B cell (primary cell): ENCODE results near the gene CTNNA1. TPM values are rescaled to one million over a fixed set of nuclear protein-coding genes. Genes with fewer than 3 reads are reported as not detected.

Source experiments
- ATAC-seq: fragments of 200-7000 bp; cut with Tn5 transposase; one replicate; pipeline ENCODE4 v1.10.0; 2021; ENCODE audit warnings: low read depth, mild to moderate bottlenecking, moderate number of reproducible peaks, moderate library complexity
- CTCF ChIA-PET: fragments of 350-600 bp; sonication (Branson Sonifier 250); formaldehyde crosslinking; loops from one replicate; lab custom pipeline; 2021; ENCODE audit warnings: antibody characterized with exemption, inconsistent platforms; lab: Charles Lee
- POLR2A ChIA-PET: fragments of 350-600 bp; sonication (Branson Sonifier 250); formaldehyde crosslinking; loops from one replicate; lab custom pipeline; 2021; ENCODE audit warnings: antibody characterized with exemption; lab: Charles Lee
- DNase-seq: peaks from one replicate; pipeline ENCODE4 v3.0.0; 2013
- H2AFZ ChIP-seq: 2 replicates; pipeline ENCODE4 v1.6.1; 2012; ENCODE audit warnings: mild to moderate bottlenecking, low read depth, low read length; ENCODE audit not compliant: insufficient read depth, poor library complexity, severe bottlenecking
- H3K27ac ChIP-seq, 2 donors: 1 replicate in 1 of 2; 2 replicates in 1 of 2; pipeline ENCODE4 v1.5.1; 2012 to 2013; ENCODE audit warnings: low read length in 2 of 2, mild to moderate bottlenecking in 2 of 2, moderate library complexity in 1 of 2
- H3K27me3 ChIP-seq, 4 experiments: fragments of 200-600 bp in 1 of 4; sonication (generic) in 1 of 4; replicated peaks in 1 of 4; 1 replicate in 2 of 4; 2 replicates in 2 of 4; pipeline versions ENCODE4 v1.6.1 to v1.7.0; 2013 to 2016; ENCODE audit warnings: low read length in 3 of 4, mild to moderate bottlenecking in 2 of 4, mixed read lengths in 1 of 4, moderate library complexity in 1 of 4; ENCODE audit not compliant: insufficient read depth in 4 of 4, control insufficient read depth in 3 of 4; ENCODE audit errors: control extremely low read depth in 1 of 4
- H3K36me3 ChIP-seq, 2 experiments: replicated peaks in 1 of 2; 1 replicate in 1 of 2; 2 replicates in 1 of 2; pipeline versions ENCODE4 v1.6.1 to v1.7.1; 2013; ENCODE audit warnings: low read length in 1 of 2; ENCODE audit not compliant: insufficient read depth in 2 of 2, control insufficient read depth in 1 of 2; ENCODE audit errors: control extremely low read depth in 1 of 2, extremely low read depth in 1 of 2
- H3K4me1 ChIP-seq, 2 donors: fragments of 200-600 bp in 1 of 2; sonication (generic) in 1 of 2; 1 replicate in 1 of 2; 2 replicates in 1 of 2; pipeline versions ENCODE4 v1.5.1 to v1.6.1; 2013 to 2017; ENCODE audit warnings: low read length in 2 of 2; ENCODE audit not compliant: control insufficient read depth in 2 of 2, insufficient read depth in 2 of 2
- H3K4me2 ChIP-seq: replicated peaks from 2 replicates; pipeline ENCODE3; 2012; ENCODE audit warnings: mild to moderate bottlenecking, low read depth, low read length; ENCODE audit not compliant: poor library complexity, severe bottlenecking
- H3K4me3 ChIP-seq, 5 experiments: fragments of 200-600 bp in 1 of 5; sonication (generic) in 1 of 5; 1 replicate in 3 of 5; 2 replicates in 2 of 5; pipeline versions ENCODE4 v1.5.1 to v1.7.0; 2011 to 2016; ENCODE audit warnings: low read length in 4 of 5, mild to moderate bottlenecking in 4 of 5, low read depth in 2 of 5, control low read depth in 1 of 5, moderate library complexity in 1 of 5; ENCODE audit not compliant: insufficient read depth in 1 of 5; ENCODE audit errors: control extremely low read depth in 1 of 5, extremely low read depth in 1 of 5
- H3K79me2 ChIP-seq: fragments of 200-600 bp; sonication (generic); one replicate; pipeline ENCODE4 v1.6.0; 2016; ENCODE audit warnings: low read length; ENCODE audit not compliant: control insufficient read depth, insufficient read depth
- H3K9ac ChIP-seq: fragments of 200-600 bp; sonication (generic); 2 replicates; pipeline ENCODE4 v1.6.1; 2017; ENCODE audit warnings: mild to moderate bottlenecking, low read length, moderate library complexity
- H3K9me3 ChIP-seq, 3 donors: one replicate each; pipeline versions ENCODE4 v1.6.1 to v1.7.1; 2013; ENCODE audit warnings: low read length in 2 of 3; ENCODE audit not compliant: control insufficient read depth in 2 of 3, insufficient read depth in 1 of 3; ENCODE audit errors: control extremely low read depth in 1 of 3
- H4K20me1 ChIP-seq: 2 replicates; pipeline ENCODE4 v1.6.0; 2012; ENCODE audit warnings: mild to moderate bottlenecking, low read length; ENCODE audit not compliant: insufficient read depth, control insufficient read depth, poor library complexity, severe bottlenecking
- H3K27ac Mint-ChIP-seq: one replicate; pipeline ENCODE4 v1.8.0; 2021; ENCODE audit warnings: mixed read lengths
- H3K27me3 Mint-ChIP-seq: one replicate; pipeline ENCODE4 v1.8.0; 2021; ENCODE audit warnings: mixed read lengths
- H3K4me1 Mint-ChIP-seq: one replicate; pipeline ENCODE4 v1.8.0; 2021; ENCODE audit warnings: mixed read lengths
- H3K4me3 Mint-ChIP-seq: one replicate; pipeline ENCODE4 v1.8.0; 2021; ENCODE audit warnings: mixed read lengths
- H3K9me3 Mint-ChIP-seq: one replicate; pipeline ENCODE4 v1.8.0; 2022; ENCODE audit warnings: mixed read lengths; ENCODE audit not compliant: insufficient read depth
- EZH2 ChIP-seq: IDR thresholded peaks from 2 replicates; pipeline ENCODE4 v1.6.1; 2012; ENCODE audit warnings: borderline replicate concordance, low read depth, mild to moderate bottlenecking, moderate library complexity, low read length; ENCODE audit not compliant: insufficient read depth, poor library complexity, severe bottlenecking
- WGBS: methylation state at CpG from one replicate; pipeline ENCODE4 v1.1.5; 2013; ENCODE audit warnings: missing lambda C conversion rate; ENCODE audit not compliant: insufficient coverage; 5-methylcytosine and 5-hydroxymethylcytosine counted together
- intact Hi-C: fragments of 100-400 bp; cut with micrococcal nuclease; formaldehyde crosslinking; loops from one replicate; pipeline ENCODE4 v1.10.0; 2022
- polyA plus RNA-seq: library from polyadenylated mRNA; depleted of rRNA; stranded (reverse); fragments of >200 nt; gene quantifications from 2 replicates; pipeline ENCODE4 v1.2.3, GENCODE V29; 2012
- total RNA-seq, 2 donors: library from RNA; stranded (reverse); fragments of 120-200 nt in 1 of 2; gene quantifications; 1 replicate in 1 of 2; 2 replicates in 1 of 2; pipeline versions ENCODE4 v1.2.3 to v1.2.4, GENCODE V29; 2013 to 2022
- TF ChIP-seq, protein P1 (sequence below): fragments of 200-600 bp; IDR thresholded peaks from one replicate; pipeline ENCODE4 v1.8.0; 2022; ENCODE audit warnings: antibody characterized with exemption, mild to moderate bottlenecking

The CTNNA1 gene
- total and polyA plus RNA-seq, 2 donors (not counting 1 experiment from before 2014, with no cell fraction given): 22.7 to 96.0 TPM

DNA sequence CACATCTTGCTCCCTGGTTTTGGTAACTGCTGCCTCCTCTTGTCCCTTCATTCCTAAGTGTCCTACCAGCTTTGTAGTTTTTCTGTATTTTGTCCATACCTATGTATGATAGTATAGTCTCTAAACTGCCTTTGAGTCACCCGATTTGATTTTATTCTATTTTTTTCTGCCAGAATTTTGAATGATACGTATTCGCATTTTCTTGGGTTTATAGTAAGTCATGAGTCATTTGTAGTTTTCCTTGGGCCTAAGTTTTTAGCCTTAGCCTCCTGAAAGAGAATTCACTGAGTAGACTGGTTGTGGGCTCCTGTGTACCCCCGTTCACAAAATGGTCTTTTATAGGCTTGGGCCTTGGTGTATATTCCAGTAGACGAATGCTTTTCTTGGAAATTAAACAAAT lies 62.3 kb downstream of the CTNNA1 start:
- ATAC-seq: no peak
- Histone ChIP-seq H3K79me2 (peaks cover 15% of the 10 kb centered on the region), H3K4me2 (no peak overlapping the region), H2AFZ (no peak overlapping the region), H3K9ac (no peak overlapping the region), H3K27me3 (no peaks in the 10 kb centered on the region), H3K4me3 (no peak overlapping the region), H3K9me3 (no peaks in the 10 kb centered on the region), H4K20me1 (peaks cover 14% of the 10 kb centered on the region), H3K36me3 (peaks cover 5 to 20% of the 10 kb centered on the region in 2 experiments), H3K4me1 (no peaks in the 10 kb centered on the region), H3K27ac (no peak overlapping the region)
- Mint-ChIP-seq H3K4me3 (no peak overlapping the region), H3K27me3 (no peaks in the 10 kb centered on the region), H3K27ac (no peak overlapping the region), H3K4me1 (no peaks in the 10 kb centered on the region), H3K9me3 (no peaks in the 10 kb centered on the region)
- no peak for DNase-seq
- 80% methylated on average over 1 of the region's 5 CpGs for WGBS
- no peak for TF ChIP-seq EZH2
- TF ChIP-seq, protein P1, sequence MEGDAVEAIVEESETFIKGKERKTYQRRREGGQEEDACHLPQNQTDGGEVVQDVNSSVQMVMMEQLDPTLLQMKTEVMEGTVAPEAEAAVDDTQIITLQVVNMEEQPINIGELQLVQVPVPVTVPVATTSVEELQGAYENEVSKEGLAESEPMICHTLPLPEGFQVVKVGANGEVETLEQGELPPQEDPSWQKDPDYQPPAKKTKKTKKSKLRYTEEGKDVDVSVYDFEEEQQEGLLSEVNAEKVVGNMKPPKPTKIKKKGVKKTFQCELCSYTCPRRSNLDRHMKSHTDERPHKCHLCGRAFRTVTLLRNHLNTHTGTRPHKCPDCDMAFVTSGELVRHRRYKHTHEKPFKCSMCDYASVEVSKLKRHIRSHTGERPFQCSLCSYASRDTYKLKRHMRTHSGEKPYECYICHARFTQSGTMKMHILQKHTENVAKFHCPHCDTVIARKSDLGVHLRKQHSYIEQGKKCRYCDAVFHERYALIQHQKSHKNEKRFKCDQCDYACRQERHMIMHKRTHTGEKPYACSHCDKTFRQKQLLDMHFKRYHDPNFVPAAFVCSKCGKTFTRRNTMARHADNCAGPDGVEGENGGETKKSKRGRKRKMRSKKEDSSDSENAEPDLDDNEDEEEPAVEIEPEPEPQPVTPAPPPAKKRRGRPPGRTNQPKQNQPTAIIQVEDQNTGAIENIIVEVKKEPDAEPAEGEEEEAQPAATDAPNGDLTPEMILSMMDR: no peak
- POLR2A ChIA-PET: no interaction called here
- intact Hi-C loops: no loop called here
- CTCF ChIA-PET: interaction anchor here (0.9 kb wide), 1 partner anchor 13 kb away, joined by 3 read pairs; no protein-coding TSS in a partner anchor

DNA sequence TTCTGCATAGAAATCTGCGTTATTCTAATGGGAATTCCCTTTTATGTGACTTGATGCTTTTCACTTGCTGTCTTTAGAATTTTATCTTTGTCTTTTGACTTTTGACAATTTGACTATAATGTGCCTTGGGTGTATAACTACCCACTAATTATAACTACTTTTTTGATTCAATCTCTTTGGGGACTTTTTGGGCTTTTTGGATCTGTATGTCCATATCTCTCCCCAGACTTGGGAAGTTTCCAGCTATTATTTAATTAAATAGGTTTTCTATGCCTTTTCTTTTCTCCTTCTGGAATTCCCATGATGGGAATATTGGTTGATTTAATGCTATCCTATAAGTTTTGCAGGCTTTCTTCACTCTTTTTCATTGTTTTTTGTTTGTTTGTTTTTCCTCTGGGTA lies 64.0 kb downstream of the CTNNA1 start:
- WGBS: no CpG with 5 or more reads among the region's 1 CpG

More for the DNA sequence above, 64.0 kb downstream of the CTNNA1 start:
- Mint-ChIP-seq H3K27me3 (no peaks in the 10 kb centered on the region), H3K4me1 (no peaks in the 10 kb centered on the region), H3K4me3 (no peak overlapping the region), H3K27ac (no peak overlapping the region), H3K9me3 (no peaks in the 10 kb centered on the region)
- Histone ChIP-seq H2AFZ (no peak overlapping the region), H4K20me1 (peaks cover 22% of the 10 kb centered on the region), H3K4me3 (no peak overlapping the region), H3K9ac (no peak overlapping the region), H3K79me2 (peaks cover 15% of the 10 kb centered on the region), H3K27ac (no peak overlapping the region), H3K36me3 (peaks cover 5 to 23% of the 10 kb centered on the region in 2 experiments), H3K27me3 (no peaks in the 10 kb centered on the region), H3K9me3 (no peaks in the 10 kb centered on the region), H3K4me1 (no peaks in the 10 kb centered on the region), H3K4me2 (no peak overlapping the region)
- CTCF ChIA-PET: no interaction called here
- intact Hi-C loops: no loop called here
- TF ChIP-seq, protein P1: no peak
- no peak for TF ChIP-seq EZH2
- ATAC-seq (no peak), DNase-seq (no peak)
- POLR2A ChIA-PET: no interaction called here
